Measurements from ENCODE around the gene PSMC3.

DNA sequence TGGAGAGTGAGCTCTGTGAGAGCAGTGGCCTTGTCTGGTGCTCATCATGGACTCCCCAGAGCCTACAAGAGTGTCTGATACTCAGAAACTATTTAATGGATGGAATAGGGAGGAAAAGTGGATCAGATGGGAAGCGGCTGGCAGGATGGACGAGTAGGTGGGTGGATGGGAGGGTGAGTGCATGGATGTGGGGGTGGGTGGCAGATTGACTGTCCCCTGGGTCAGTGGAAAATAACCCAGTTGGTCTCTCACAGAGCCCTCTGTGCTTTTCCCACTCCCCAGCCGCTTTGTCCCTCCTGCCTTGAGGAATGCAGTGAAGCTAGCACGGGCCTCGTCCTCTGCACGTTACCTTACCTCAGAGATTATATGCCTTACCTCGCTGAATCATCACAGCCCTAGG is 53.8 kb downstream of the PSMC3 start:
- TF ChIP-seq, protein P1, sequence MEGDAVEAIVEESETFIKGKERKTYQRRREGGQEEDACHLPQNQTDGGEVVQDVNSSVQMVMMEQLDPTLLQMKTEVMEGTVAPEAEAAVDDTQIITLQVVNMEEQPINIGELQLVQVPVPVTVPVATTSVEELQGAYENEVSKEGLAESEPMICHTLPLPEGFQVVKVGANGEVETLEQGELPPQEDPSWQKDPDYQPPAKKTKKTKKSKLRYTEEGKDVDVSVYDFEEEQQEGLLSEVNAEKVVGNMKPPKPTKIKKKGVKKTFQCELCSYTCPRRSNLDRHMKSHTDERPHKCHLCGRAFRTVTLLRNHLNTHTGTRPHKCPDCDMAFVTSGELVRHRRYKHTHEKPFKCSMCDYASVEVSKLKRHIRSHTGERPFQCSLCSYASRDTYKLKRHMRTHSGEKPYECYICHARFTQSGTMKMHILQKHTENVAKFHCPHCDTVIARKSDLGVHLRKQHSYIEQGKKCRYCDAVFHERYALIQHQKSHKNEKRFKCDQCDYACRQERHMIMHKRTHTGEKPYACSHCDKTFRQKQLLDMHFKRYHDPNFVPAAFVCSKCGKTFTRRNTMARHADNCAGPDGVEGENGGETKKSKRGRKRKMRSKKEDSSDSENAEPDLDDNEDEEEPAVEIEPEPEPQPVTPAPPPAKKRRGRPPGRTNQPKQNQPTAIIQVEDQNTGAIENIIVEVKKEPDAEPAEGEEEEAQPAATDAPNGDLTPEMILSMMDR (IDR thresholded peaks at IDR 0.05): no peak
- TF ChIP-seq POLR2A (IDR thresholded peaks at IDR 0.05): no peak

Measured in esophagus squamous epithelium (tissue), 4 donors.